ENCODE measurements around the gene TTC28.
"Not testable (repeated sequence)": the region's sequence is repeated elsewhere in the genome, so short reads cannot be mapped to it uniquely, and the experiment has no call there.

GRCh38 chr22:28463408-28463807 is 216.2 kb downstream of the TTC28 start:
- TF ChIP-seq CTCF, POLR2AphosphoS5, POLR2A (IDR thresholded peaks at IDR 0.05): not testable (repeated sequence)

All from sigmoid colon (tissue), 4 donors.